HuH-7 (cell line): ENCODE measurements around the gene ARMC9.
"Not testable (repeated sequence)": the region's sequence is repeated elsewhere in the genome, so short reads cannot be mapped to it uniquely, and the experiment has no call there.

ENCODE experiments used
- DNase-seq: peaks from one replicate; pipeline ENCODE4 v3.0.0; 2011; ENCODE audit warnings: low spot score

Gene ARMC9

GRCh38 chr2:231198291-231199173 is at the start of gene ARMC9:
ARMC9 (plus strand) TSS chr2:231198631; CDS start chr2:231206239, 7,608 bp downstream.
- peak; percentile 97 for DNase-seq

- no peak for DNase-seq
These were observed 45.5 kb upstream of the ARMC9 start for GRCh38 chr2:231152800-231153557.

- DNase-seq = no peak
These were observed 39.1 kb upstream of the ARMC9 start for GRCh38 chr2:231159306-231159705.

GRCh38 chr2:231160701-231161100 is 37.7 kb upstream of the ARMC9 start:
- DNase-seq = no peak

GRCh38 chr2:231161252-231161839 is 37.1 kb upstream of the ARMC9 start:
- no peak for DNase-seq

GRCh38 chr2:231161877-231162329 is 36.5 kb upstream of the ARMC9 start:
- no peak for DNase-seq

GRCh38 chr2:231163011-231163410 is 35.4 kb upstream of the ARMC9 start:
- no peak for DNase-seq

GRCh38 chr2:231163414-231164095 is 34.9 kb upstream of the ARMC9 start:
- no peak for DNase-seq

GRCh38 chr2:231167745-231168459 is 30.5 kb upstream of the ARMC9 start:
- DNase-seq = no peak

- no peak for DNase-seq
These were observed 29.8 kb upstream of the ARMC9 start for GRCh38 chr2:231168460-231169139.

- DNase-seq = no peak
These were observed 28.9 kb upstream of the ARMC9 start for GRCh38 chr2:231169488-231169887.

GRCh38 chr2:231170055-231170454 is 28.4 kb upstream of the ARMC9 start:
- DNase-seq = no peak

- no peak for DNase-seq
These were observed 26.4 kb upstream of the ARMC9 start for GRCh38 chr2:231172025-231172424.

GRCh38 chr2:231174211-231174651 is 24.2 kb upstream of the ARMC9 start:
- DNase-seq = no peak

- DNase-seq = no peak
These were observed 22.4 kb upstream of the ARMC9 start for GRCh38 chr2:231176066-231176465.

- no peak for DNase-seq
These were observed 21.0 kb upstream of the ARMC9 start for GRCh38 chr2:231177156-231178025.

GRCh38 chr2:231178805-231179204 is 19.6 kb upstream of the ARMC9 start:
- DNase-seq = not testable (repeated sequence)

- DNase-seq = peak; percentile 68
These were observed 16.4 kb upstream of the ARMC9 start for GRCh38 chr2:231181860-231182512.

GRCh38 chr2:231182513-231182899 is 15.9 kb upstream of the ARMC9 start:
- DNase-seq = no peak
